Activated CD8-positive, alpha-beta T cell treated with anti-CD3 and anti-CD28 coated beads, Interleukin-2, amount 10 ng/mL, durations not matched to agents 7 days and 5 days (primary cell): ENCODE data around the gene NCKAP1. TPM values are rescaled to one million over a fixed set of nuclear protein-coding genes. Genes with fewer than 3 reads are reported as not detected.

Experiments
- ATAC-seq: fragments of 150-1000 bp; cut with Tn5 transposase; one replicate; pipeline ENCODE4 v1.10.0; 2021; ENCODE audit warnings: moderate library complexity
- CTCF ChIA-PET: fragments of 350-600 bp; sonication (Branson Sonifier 250); formaldehyde crosslinking; loops from one replicate; lab custom pipeline; 2021; ENCODE audit warnings: antibody characterized with exemption; lab: Charles Lee
- POLR2A ChIA-PET: fragments of 350-600 bp; sonication (Branson Sonifier 250); formaldehyde crosslinking; loops from one replicate; lab custom pipeline; 2021; ENCODE audit warnings: antibody characterized with exemption; lab: Charles Lee
- DNase-seq: peaks from one replicate; pipeline ENCODE4 v3.0.0-alpha.2; 2020
- H3K27ac Mint-ChIP-seq: one replicate; pipeline ENCODE4 v1.8.0; 2021; ENCODE audit warnings: mild to moderate bottlenecking, mixed read lengths
- H3K27me3 Mint-ChIP-seq: one replicate; pipeline ENCODE4 v1.8.0; 2021; ENCODE audit warnings: low read depth, mixed read lengths
- H3K36me3 Mint-ChIP-seq: one replicate; pipeline ENCODE4 v1.8.0; 2021; ENCODE audit warnings: low read depth, mixed read lengths
- H3K4me1 Mint-ChIP-seq: one replicate; pipeline ENCODE4 v1.8.0; 2021; ENCODE audit warnings: low read depth, mixed read lengths
- H3K4me3 Mint-ChIP-seq: one replicate; pipeline ENCODE4 v1.8.0; 2021; ENCODE audit warnings: mild to moderate bottlenecking, mixed read lengths
- H3K9me3 Mint-ChIP-seq: one replicate; pipeline ENCODE4 v1.8.0; 2022; ENCODE audit warnings: mixed read lengths; ENCODE audit not compliant: insufficient read depth
- total RNA-seq, 2 experiments: library from RNA; stranded (reverse); gene quantifications; one replicate each; pipeline ENCODE4 v1.2.3, GENCODE V29; 2021

NCKAP1 gene
- total RNA-seq, 2 experiments from 2014 or later: 0.50 to 0.52 TPM

GRCh38 chr2:183035298-183035953 is 2.8 kb downstream of the NCKAP1 start:
- no peak for ATAC-seq
- Mint-ChIP-seq H3K9me3 (no peaks in the 10 kb centered on the region), H3K27ac (no peak overlapping the region), H3K36me3 (no peaks in the 10 kb centered on the region), H3K4me3 (no peak overlapping the region), H3K4me1 (peaks cover 28% of the 10 kb centered on the region), H3K27me3 (peaks cover 56% of the 10 kb centered on the region)
- ChIA-PET CTCF (no interaction called here), POLR2A (no interaction called here)
- no peak for DNase-seq

DNA sequence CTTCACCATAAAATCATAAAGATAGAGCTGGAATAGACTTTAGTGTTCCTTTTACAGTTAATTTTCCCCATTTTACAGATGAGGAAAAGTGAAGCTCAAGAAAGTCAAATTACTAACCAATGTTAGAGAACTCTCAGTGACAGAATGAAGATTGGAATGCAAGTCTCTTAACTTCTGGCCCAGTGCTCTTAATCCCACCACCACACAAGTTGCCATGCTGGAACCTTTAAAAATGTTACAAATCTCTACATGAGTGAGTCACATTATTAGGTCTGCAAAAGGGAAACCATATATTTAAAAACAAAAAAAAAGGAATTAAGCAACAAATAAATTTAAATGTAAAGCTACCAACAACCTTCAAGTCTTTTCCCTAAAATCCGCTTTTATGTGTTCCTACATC is 3.5 kb downstream of the NCKAP1 start:
- no peaks in the 10 kb centered on the region for H3K9me3 Mint-ChIP-seq
- H3K4me3 Mint-ChIP-seq: no peak overlapping the region
- ChIA-PET CTCF (no interaction called here), POLR2A (no interaction called here)
- peaks cover 59% of the 10 kb centered on the region for H3K27me3 Mint-ChIP-seq
- no peaks in the 10 kb centered on the region for H3K36me3 Mint-ChIP-seq
- H3K4me1 Mint-ChIP-seq: peaks cover 28% of the 10 kb centered on the region
- no peak for ATAC-seq
- no peak for DNase-seq
- no peak overlapping the region for H3K27ac Mint-ChIP-seq

DNA sequence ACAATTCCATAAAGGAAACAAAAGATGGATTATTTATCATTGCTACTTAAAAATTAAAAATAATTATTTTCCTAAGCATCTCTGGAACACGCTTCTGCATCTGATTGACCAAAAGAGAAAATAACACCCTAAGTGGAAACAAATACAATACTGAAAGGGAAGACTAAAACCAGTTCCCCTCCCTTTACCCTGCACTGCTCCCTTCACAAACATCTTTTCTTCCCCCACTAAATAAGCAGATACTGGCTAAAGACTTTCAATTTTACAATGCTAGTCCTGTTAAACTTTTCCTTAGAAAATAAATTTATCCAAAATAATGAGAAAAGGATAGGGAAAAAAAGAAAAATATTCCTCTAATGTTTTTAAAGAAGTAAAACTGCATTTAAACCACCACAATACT is 4.3 kb downstream of the NCKAP1 start:
- POLR2A ChIA-PET: no interaction called here
- Mint-ChIP-seq H3K36me3 (no peaks in the 10 kb centered on the region), H3K27me3 (peaks cover 59% of the 10 kb centered on the region), H3K9me3 (no peaks in the 10 kb centered on the region), H3K4me1 (peaks cover 26% of the 10 kb centered on the region), H3K27ac (no peak overlapping the region), H3K4me3 (no peak overlapping the region)
- CTCF ChIA-PET: no interaction called here
- no peak for ATAC-seq
- DNase-seq: no peak

DNA sequence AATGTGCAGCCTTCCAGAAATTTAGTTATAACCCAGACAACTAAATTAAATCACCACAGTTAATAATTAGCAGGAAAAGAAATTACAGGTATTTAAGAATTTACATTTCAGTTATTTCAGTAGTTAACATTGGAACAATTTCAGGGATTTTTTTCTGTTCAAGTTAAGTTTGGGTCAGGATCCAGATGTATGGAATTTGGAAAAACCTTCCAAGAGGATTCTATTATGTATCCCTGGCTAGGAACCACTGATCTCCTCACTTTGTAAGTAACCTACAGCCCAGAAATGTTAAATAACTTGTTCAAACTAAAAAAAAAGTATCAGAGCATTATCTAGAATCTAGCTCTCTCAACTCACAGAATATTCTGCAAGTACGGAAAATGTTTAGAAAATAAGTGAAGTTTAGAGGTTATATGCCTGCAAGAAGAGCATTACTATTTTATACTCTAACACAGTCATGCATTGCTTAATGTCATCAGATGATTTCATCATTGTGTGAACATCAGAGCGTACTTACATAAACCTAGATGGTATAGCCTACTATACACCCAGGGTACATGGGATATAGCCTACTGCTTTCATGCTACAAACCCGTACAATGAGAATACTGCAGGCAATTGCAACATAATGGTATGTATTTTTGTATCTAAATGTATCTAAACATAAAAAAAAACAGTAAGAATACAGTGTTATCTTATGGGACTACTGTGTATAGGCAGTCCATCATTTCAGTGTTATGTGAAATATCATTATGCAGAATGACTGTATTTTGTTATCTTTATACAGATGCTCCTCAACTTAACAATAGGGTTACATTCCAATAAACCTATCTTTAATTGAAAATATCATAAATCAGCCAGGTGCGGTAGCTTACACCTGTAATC is 6.1 kb downstream of the NCKAP1 start:
- ATAC-seq: no peak
- Mint-ChIP-seq H3K4me3 (no peak overlapping the region), H3K4me1 (peaks cover 18% of the 10 kb centered on the region), H3K9me3 (no peaks in the 10 kb centered on the region), H3K27ac (no peak overlapping the region), H3K36me3 (no peaks in the 10 kb centered on the region), H3K27me3 (peaks cover 54% of the 10 kb centered on the region)
- ChIA-PET CTCF (no interaction called here), POLR2A (no interaction called here)
- no peak for DNase-seq

GRCh38 chr2:183029219-183029618 is 9.0 kb downstream of the NCKAP1 start:
- Mint-ChIP-seq H3K27me3 (peaks cover 49% of the 10 kb centered on the region), H3K36me3 (no peaks in the 10 kb centered on the region), H3K4me1 (no peaks in the 10 kb centered on the region), H3K4me3 (no peak overlapping the region), H3K27ac (no peak overlapping the region), H3K9me3 (no peaks in the 10 kb centered on the region)
- ChIA-PET CTCF (no interaction called here), POLR2A (no interaction called here)
- DNase-seq (no peak), ATAC-seq (no peak)

DNA sequence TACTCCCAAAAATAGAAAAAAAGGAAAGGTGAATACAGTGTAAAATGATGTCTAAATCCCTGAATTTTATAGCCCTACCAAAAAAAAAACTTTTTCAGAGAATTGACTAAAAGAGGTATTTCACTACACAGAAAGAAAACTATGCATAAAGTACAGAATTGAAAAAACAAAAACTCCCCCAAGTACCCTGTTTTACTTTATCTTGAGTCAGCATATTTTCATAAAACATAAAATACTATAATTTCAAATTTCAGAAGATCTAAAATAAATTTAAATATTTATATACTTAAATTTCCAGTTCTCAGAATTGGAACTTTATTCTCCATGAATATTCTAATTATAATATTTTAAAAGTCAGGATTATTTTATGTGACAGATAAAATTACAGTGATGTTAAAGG is 10.1 kb downstream of the NCKAP1 start:
- ATAC-seq (no peak), DNase-seq (no peak)
- H3K36me3 Mint-ChIP-seq: no peaks in the 10 kb centered on the region
- H3K9me3 Mint-ChIP-seq: no peaks in the 10 kb centered on the region
- peaks cover 43% of the 10 kb centered on the region for H3K27me3 Mint-ChIP-seq
- POLR2A ChIA-PET: no interaction called here
- no peaks in the 10 kb centered on the region for H3K4me1 Mint-ChIP-seq
- H3K4me3 Mint-ChIP-seq: no peak overlapping the region
- no peak overlapping the region for H3K27ac Mint-ChIP-seq
- CTCF ChIA-PET: no interaction called here

- ATAC-seq: no peak
- ChIA-PET CTCF (no interaction called here), POLR2A (no interaction called here)
- H3K27me3 Mint-ChIP-seq: peaks cover 43% of the 10 kb centered on the region
- no peaks in the 10 kb centered on the region for H3K9me3 Mint-ChIP-seq
- no peaks in the 10 kb centered on the region for H3K4me1 Mint-ChIP-seq
- DNase-seq: no peak
- no peak overlapping the region for H3K27ac Mint-ChIP-seq
- no peak overlapping the region for H3K4me3 Mint-ChIP-seq
- no peaks in the 10 kb centered on the region for H3K36me3 Mint-ChIP-seq
Measured at GRCh38 chr2:183027443-183027842, 10.8 kb downstream of the NCKAP1 start.

- Mint-ChIP-seq H3K27ac (no peak overlapping the region), H3K9me3 (no peaks in the 10 kb centered on the region), H3K4me3 (no peak overlapping the region), H3K4me1 (no peaks in the 10 kb centered on the region), H3K27me3 (peaks cover 39% of the 10 kb centered on the region), H3K36me3 (no peaks in the 10 kb centered on the region)
- ChIA-PET CTCF (interaction anchor here (1.2 kb wide), 1 partner anchor 9 kb away, joined by 5 read pairs; no protein-coding TSS in a partner anchor), POLR2A (no interaction called here)
- ATAC-seq: no peak
- no peak for DNase-seq
Measured at GRCh38 chr2:183026424-183026823, 11.8 kb downstream of the NCKAP1 start.

DNA sequence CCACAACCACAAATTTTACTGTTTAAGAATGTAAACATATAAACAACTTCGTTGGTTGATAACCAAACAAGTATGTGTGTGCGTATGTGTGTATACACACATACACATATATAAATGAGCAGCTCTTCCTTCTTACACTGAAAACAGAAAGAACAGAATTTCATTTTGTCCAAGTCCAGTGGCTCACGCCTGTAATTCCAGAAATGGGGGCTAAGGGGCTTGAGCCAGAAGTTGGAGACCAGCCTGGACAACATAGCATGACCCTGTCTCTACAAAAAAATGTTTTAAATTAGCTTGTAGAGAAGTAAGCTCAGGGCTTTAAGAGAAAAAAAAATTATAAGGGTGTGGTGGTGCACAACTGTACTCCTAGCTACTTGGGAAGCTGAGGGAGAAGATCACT is 12.3 kb downstream of the NCKAP1 start:
- Mint-ChIP-seq H3K27ac (no peak overlapping the region), H3K9me3 (no peaks in the 10 kb centered on the region), H3K4me1 (no peaks in the 10 kb centered on the region), H3K36me3 (no peaks in the 10 kb centered on the region), H3K27me3 (peaks cover 39% of the 10 kb centered on the region), H3K4me3 (no peak overlapping the region)
- ChIA-PET POLR2A (no interaction called here), CTCF (interaction anchor here (1.2 kb wide), 1 partner anchor 9 kb away, joined by 5 read pairs; no protein-coding TSS in a partner anchor)
- ATAC-seq (no peak), DNase-seq (no peak)

DNA sequence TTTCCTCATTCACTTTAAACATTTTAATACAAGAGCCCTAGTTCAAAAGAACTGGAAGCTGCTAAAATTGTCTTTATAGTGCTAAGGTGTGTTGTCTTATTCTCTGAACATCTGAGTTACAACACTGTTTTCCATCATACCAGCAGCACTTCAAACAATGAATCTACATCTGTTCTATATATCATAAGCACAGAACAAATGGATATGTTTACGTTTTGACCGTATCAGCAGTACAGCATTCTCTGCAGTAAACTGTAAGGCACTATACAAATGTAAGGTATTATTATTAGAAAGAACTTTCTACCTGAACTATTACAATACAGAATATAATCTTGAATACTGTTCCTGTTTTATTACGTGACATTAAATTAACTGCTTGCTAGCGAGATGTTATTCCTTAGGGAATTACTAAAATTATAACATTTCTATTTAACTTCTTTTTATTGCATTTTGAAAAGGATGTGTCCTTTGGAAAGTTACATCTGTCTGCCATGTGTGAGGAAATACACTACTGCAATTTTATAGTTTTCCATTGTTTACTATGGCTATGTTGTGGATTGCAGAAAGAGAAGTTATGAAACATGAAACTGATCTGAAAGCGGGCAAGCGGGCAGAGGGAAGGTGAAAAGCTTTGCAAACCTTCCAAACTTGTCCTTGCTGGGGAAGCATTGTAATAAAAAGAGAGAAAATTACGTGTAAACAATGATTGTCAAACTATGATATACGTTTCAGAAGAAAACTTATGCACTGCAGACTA is 13.7 kb downstream of the NCKAP1 start:
- POLR2A ChIA-PET: no interaction called here
- no peaks in the 10 kb centered on the region for H3K36me3 Mint-ChIP-seq
- CTCF ChIA-PET: no interaction called here
- no peak overlapping the region for H3K27ac Mint-ChIP-seq
- DNase-seq (no peak), ATAC-seq (no peak)
- H3K4me3 Mint-ChIP-seq: no peak overlapping the region
- no peaks in the 10 kb centered on the region for H3K9me3 Mint-ChIP-seq
- H3K27me3 Mint-ChIP-seq: peaks cover 31% of the 10 kb centered on the region
- no peaks in the 10 kb centered on the region for H3K4me1 Mint-ChIP-seq

- H3K4me1 Mint-ChIP-seq: no peaks in the 10 kb centered on the region
- ChIA-PET POLR2A (no interaction called here), CTCF (interaction anchor here (0.6 kb wide), 1 partner anchor 10 kb away, joined by 3 read pairs; no protein-coding TSS in a partner anchor)
- H3K27ac Mint-ChIP-seq: no peak overlapping the region
- H3K36me3 Mint-ChIP-seq: no peaks in the 10 kb centered on the region
- DNase-seq (no peak), ATAC-seq (no peak)
- no peak overlapping the region for H3K4me3 Mint-ChIP-seq
- peaks cover 26% of the 10 kb centered on the region for H3K27me3 Mint-ChIP-seq
- H3K9me3 Mint-ChIP-seq: no peaks in the 10 kb centered on the region
Measured at GRCh38 chr2:183022711-183023110, 15.5 kb downstream of the NCKAP1 start.

- H3K36me3 Mint-ChIP-seq: no peaks in the 10 kb centered on the region
- peaks cover 24% of the 10 kb centered on the region for H3K27me3 Mint-ChIP-seq
- no peak overlapping the region for H3K4me3 Mint-ChIP-seq
- ChIA-PET POLR2A (no interaction called here), CTCF (no interaction called here)
- DNase-seq (no peak), ATAC-seq (no peak)
- no peaks in the 10 kb centered on the region for H3K4me1 Mint-ChIP-seq
- H3K9me3 Mint-ChIP-seq: no peaks in the 10 kb centered on the region
- H3K27ac Mint-ChIP-seq: no peak overlapping the region
Measured at GRCh38 chr2:183021613-183022012, 16.6 kb downstream of the NCKAP1 start.
